GM23338 (cell line): ENCODE data around the gene CDC42EP5.

Experiments used
- CREB1 ChIP-seq: fragments of 250-450 bp; sonication (Bioruptor Pico); IDR thresholded peaks from 2 replicates; pipeline ENCODE4 v1.5.0; 2020; ENCODE audit warnings: low read depth, mild to moderate bottlenecking, moderate library complexity
- CTCF ChIP-seq, 2 experiments: fragments of 200-600 bp in 1 of 2; sonication (generic) in 1 of 2; conservative IDR thresholded peaks; 2 replicates each; pipeline versions ENCODE4 v1.5.1 to v1.6.1; 2016 to 2017; ENCODE audit warnings: antibody characterized with exemption in 2 of 2, low read depth in 2 of 2, mild to moderate bottlenecking in 2 of 2, moderate library complexity in 1 of 2

- TF ChIP-seq CTCF (conservative IDR thresholded peaks at IDR 0.05; ENCODE audit: low read depth in 2 of 2) (no peak), CREB1 (no peak)
Observed at GRCh38 chr19:54416695-54417491, 56.2 kb downstream of the CDC42EP5 start.
